Endodermal cell (in vitro differentiated cells): ENCODE data around the gene OR52N5. TPM values are rescaled to one million over a fixed set of nuclear protein-coding genes. Genes with fewer than 3 reads are reported as not detected.

Source experiments
- DNase-seq: peaks from one replicate; pipeline ENCODE4 v3.0.0-alpha.2; 2017
- H3K27ac ChIP-seq: 2 replicates; pipeline ENCODE4 v1.5.1; 2013; ENCODE audit warnings: mild to moderate bottlenecking, low read depth, low read length, moderate library complexity
- H3K27me3 ChIP-seq: 2 replicates; pipeline ENCODE4 v1.6.1; 2013; ENCODE audit warnings: mild to moderate bottlenecking, low read length, moderate library complexity; ENCODE audit not compliant: insufficient read depth, control insufficient read depth, poor library complexity, severe bottlenecking
- H3K36me3 ChIP-seq: 2 replicates; pipeline ENCODE4 v1.7.0; 2013; ENCODE audit warnings: mild to moderate bottlenecking, low read length, moderate library complexity; ENCODE audit not compliant: control insufficient read depth, insufficient read depth
- H3K4me1 ChIP-seq: one replicate; pipeline ENCODE4 v1.7.0; 2013; ENCODE audit warnings: low read length; ENCODE audit not compliant: control insufficient read depth, insufficient read depth
- H3K4me3 ChIP-seq: 2 replicates; pipeline ENCODE4 v1.5.1; 2013; ENCODE audit warnings: mild to moderate bottlenecking, low read length, moderate library complexity
- H3K9ac ChIP-seq: 2 replicates; pipeline ENCODE4 v1.6.1; 2013; ENCODE audit warnings: mild to moderate bottlenecking, low read length, moderate library complexity; ENCODE audit not compliant: poor library complexity, severe bottlenecking; ENCODE audit errors: extremely low read depth
- H3K9me3 ChIP-seq: 2 replicates; pipeline ENCODE4 v1.6.1; 2013; ENCODE audit warnings: mild to moderate bottlenecking, low read length, moderate library complexity; ENCODE audit not compliant: control insufficient read depth
- H3K27ac Mint-ChIP-seq: 2 replicates; pipeline ENCODE4 v1.8.0; 2020; ENCODE audit warnings: mixed read lengths
- H3K27me3 Mint-ChIP-seq: 2 replicates; pipeline ENCODE4 v1.8.0; 2021; ENCODE audit warnings: mild to moderate bottlenecking, mixed read lengths; ENCODE audit not compliant: insufficient read depth
- H3K36me3 Mint-ChIP-seq: 2 replicates; pipeline ENCODE4 v1.8.0; 2020; ENCODE audit warnings: low read depth, mixed read lengths
- H3K4me1 Mint-ChIP-seq: 2 replicates; pipeline ENCODE4 v1.8.0; 2020; ENCODE audit warnings: mixed read lengths
- H3K4me3 Mint-ChIP-seq: 2 replicates; pipeline ENCODE4 v1.8.0; 2020; ENCODE audit warnings: mild to moderate bottlenecking, moderate library complexity, mixed read lengths
- H3K9me3 Mint-ChIP-seq: 2 replicates; pipeline ENCODE4 v1.8.0; 2020; ENCODE audit warnings: mild to moderate bottlenecking, mixed read lengths
- CTCF ChIP-seq: fragments of 200-600 bp; sonication (generic); conservative IDR thresholded peaks from 2 replicates; pipeline ENCODE4 v1.5.0; 2021; ENCODE audit warnings: antibody characterized with exemption, mild to moderate bottlenecking
- WGBS, 2 experiments: methylation state at CpG; one replicate each; pipeline versions ENCODE4 v1.1.5 to v1.1.7; 2013; ENCODE audit warnings: missing lambda C conversion rate in 2 of 2, mixed read lengths in 1 of 2; ENCODE audit not compliant: insufficient coverage in 1 of 2, insufficient read length in 1 of 2; 5-methylcytosine and 5-hydroxymethylcytosine counted together
- total RNA-seq, 2 donors: library from RNA; stranded (reverse); fragmentation: NEBNext Ultra II Directional in 1 of 2; extraction: Animal tissue kit (Norgen Biotek cat#: 25700) in 1 of 2; gene quantifications; 2 replicates in 1 of 2; 3 replicates in 1 of 2; pipeline ENCODE4 v1.2.1, GENCODE V29; 2021

Gene OR52N5
- total RNA-seq, 2 donors from 2014 or later: not detected

- H3K27ac Mint-ChIP-seq: no peak overlapping the region
- no peaks in the 10 kb centered on the region for H3K4me1 Mint-ChIP-seq
- Histone ChIP-seq H3K36me3 (no peaks in the 10 kb centered on the region), H3K4me1 (no peaks in the 10 kb centered on the region), H3K9me3 (no peaks in the 10 kb centered on the region), H3K4me3 (no peak overlapping the region), H3K27ac (no peak overlapping the region), H3K9ac (no peak overlapping the region), H3K27me3 (no peaks in the 10 kb centered on the region)
- TF ChIP-seq CTCF: no peak
- DNase-seq: no peak
- WGBS, 2 experiments: 94 to 98% methylated on average over 5 to 6 of the region's 6 CpGs
- H3K4me3 Mint-ChIP-seq: no peak overlapping the region
- H3K36me3 Mint-ChIP-seq: no peaks in the 10 kb centered on the region
- H3K27me3 Mint-ChIP-seq: no peaks in the 10 kb centered on the region
- no peaks in the 10 kb centered on the region for H3K9me3 Mint-ChIP-seq
These were observed 13.4 kb upstream of the OR52N5 start for GRCh38 chr11:5796541-5796940.

- Mint-ChIP-seq H3K4me3 (no peak within 1 kb of the TSS), H3K9me3 (no peaks in the 10 kb centered on the region), H3K27ac (no peak within 1 kb of the TSS), H3K4me1 (no peaks in the 10 kb centered on the region), H3K36me3 (no peaks in the 10 kb centered on the region), H3K27me3 (no peaks in the 10 kb centered on the region)
- H3K4me3 ChIP-seq: no peak within 1 kb of the TSS
- no peak within 1 kb of the TSS for H3K9ac ChIP-seq
- no peaks in the 10 kb centered on the region for H3K27me3 ChIP-seq
- no peak for DNase-seq
- no peak within 1 kb of the TSS for H3K27ac ChIP-seq
- H3K4me1 ChIP-seq: no peaks in the 10 kb centered on the region
- H3K36me3 ChIP-seq: no peaks in the 10 kb centered on the region
- no peaks in the 10 kb centered on the region for H3K9me3 ChIP-seq
- WGBS, 2 experiments: 84 to 100% methylated on average over 1 to 3 of the region's 3 CpGs
- TF ChIP-seq CTCF: no peak
These were observed 8.0 kb upstream of the OR52N5 start, which contains the start of gene OR52N1 for GRCh38 chr11:5791165-5791564. Gene OR52N1 (minus strand): TSS chr11:5791265. CDS start chr11:5788816, 2,449 bp downstream.

GRCh38 chr11:5767056-5767455 lies 16.1 kb downstream of the OR52N5 start:
- WGBS, 2 experiments: no CpG with 5 or more reads among the region's 1 CpG
- Histone ChIP-seq H3K4me3 (no peak overlapping the region), H3K9ac (no peak overlapping the region), H3K4me1 (no peaks in the 10 kb centered on the region), H3K27me3 (no peaks in the 10 kb centered on the region), H3K9me3 (no peaks in the 10 kb centered on the region), H3K36me3 (no peaks in the 10 kb centered on the region), H3K27ac (no peak overlapping the region)
- Mint-ChIP-seq H3K27me3 (no peaks in the 10 kb centered on the region), H3K4me3 (no peak overlapping the region), H3K27ac (no peak overlapping the region), H3K4me1 (no peaks in the 10 kb centered on the region), H3K36me3 (no peaks in the 10 kb centered on the region), H3K9me3 (no peaks in the 10 kb centered on the region)
- DNase-seq: no peak
- no peak for TF ChIP-seq CTCF
